NCI-H510A (cell line): ENCODE data around the gene UNCX.

Source experiments
- DNase-seq: peaks from one replicate; lab custom pipeline; 2025; lab: John Stamatoyannopoulos, UW

UNCX gene

DNA sequence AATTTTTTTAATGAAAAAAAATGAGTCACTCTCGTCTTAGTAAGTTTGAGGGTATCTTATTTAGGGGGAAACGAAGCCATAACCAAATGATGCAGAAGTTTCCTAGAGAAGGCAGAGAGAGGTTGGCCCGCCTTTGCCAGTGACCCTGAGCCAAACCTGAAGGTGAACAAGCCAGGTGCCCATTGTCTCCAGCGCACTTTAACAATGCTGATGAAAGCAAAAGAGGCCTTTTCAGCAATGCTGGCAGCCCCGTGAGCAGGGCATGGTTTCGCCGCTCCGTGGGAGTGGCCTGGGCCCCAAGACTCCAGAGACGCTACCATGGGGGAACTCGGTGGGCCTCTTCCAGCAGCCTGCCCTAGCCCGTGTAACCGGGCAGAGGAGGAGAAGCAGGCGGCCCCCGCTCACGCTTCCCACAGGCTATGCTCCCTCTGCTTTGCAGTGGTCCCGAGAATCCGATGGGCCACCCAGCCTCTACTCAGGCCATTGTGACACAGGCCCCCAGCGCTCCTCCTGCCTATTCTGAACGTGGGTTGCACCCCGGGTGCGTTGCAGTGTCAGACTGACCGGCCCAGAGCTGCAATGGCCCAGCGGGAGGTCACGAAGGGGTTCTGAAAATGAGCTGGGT lies 14.0 kb upstream of the UNCX start:
- DNase-seq: no peak

GRCh38 chr7:1219498-1219897 lies 13.2 kb upstream of the UNCX start:
- DNase-seq: no peak

DNA sequence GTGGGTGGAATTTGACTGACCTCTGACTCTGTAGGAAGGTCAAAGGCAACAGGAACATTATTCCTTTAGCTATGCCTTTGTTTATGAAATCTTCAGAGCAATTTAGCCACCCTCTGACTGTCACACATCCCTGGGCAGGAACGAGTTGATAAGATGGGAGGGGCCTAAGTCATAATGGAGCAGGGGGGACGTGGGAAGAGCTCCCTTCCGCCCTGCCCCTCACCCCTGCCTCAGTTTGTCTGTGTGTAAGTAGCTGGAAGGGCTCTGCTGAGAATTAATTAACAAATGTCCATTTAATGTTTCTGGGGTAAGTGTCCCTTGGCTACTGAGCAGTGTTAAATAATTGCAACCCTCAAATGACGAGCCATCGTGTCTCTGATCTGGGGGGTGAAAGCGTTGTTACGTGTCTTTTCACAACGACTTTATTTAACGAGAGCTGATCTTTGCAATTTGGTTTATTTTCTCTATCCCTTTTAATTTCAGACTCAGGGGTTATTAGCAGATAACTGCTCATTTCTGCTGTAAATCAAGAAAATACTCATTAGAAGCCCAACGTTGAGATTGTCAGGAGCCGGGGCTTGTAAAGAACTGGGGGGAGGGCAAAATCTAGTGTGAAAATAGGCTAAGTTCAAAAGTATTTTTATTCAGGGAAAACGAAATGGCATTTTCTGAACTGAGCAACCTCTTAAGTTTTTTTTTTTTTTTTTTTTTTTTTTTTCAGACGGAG lies 12.5 kb upstream of the UNCX start:
- no peak for DNase-seq

GRCh38 chr7:1220977-1221745 lies 11.5 kb upstream of the UNCX start:
- DNase-seq: no peak

- DNase-seq: no peak
Measured at GRCh38 chr7:1223196-1223981, 9.3 kb upstream of the UNCX start.

DNA sequence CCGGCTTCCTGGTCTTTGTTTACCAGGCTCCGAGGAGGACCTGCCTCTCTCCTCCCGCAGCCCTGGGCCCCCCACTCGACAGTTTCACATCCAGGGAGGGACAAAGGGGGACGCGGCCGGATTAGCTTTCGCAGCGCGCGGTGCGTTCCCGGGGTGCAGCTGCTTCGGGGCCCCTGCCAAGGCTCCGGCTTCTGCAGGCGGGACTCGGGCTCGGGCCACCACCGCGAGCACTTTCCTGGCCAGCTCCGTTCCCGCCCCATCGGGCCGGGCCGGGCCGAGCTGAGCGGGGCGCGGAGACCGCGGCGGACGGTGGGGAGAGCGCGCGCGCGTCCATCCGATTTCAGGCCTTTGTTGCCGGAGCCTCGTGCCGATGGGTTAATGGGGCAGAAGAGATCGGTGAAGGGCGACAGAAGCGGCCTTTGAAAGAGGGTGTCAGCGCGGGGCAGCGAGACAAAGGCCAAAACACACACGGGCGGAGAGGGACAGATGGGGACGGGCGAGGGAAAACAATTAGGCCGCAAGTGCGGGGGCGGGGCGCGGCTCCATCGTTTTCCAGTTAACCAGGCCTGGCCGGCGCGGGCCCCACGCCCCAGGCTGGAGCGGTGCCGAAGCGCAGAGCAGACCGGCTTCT lies 8.5 kb upstream of the UNCX start:
- no peak for DNase-seq

GRCh38 chr7:1225030-1225429 lies 7.6 kb upstream of the UNCX start:
- no peak for DNase-seq

DNA sequence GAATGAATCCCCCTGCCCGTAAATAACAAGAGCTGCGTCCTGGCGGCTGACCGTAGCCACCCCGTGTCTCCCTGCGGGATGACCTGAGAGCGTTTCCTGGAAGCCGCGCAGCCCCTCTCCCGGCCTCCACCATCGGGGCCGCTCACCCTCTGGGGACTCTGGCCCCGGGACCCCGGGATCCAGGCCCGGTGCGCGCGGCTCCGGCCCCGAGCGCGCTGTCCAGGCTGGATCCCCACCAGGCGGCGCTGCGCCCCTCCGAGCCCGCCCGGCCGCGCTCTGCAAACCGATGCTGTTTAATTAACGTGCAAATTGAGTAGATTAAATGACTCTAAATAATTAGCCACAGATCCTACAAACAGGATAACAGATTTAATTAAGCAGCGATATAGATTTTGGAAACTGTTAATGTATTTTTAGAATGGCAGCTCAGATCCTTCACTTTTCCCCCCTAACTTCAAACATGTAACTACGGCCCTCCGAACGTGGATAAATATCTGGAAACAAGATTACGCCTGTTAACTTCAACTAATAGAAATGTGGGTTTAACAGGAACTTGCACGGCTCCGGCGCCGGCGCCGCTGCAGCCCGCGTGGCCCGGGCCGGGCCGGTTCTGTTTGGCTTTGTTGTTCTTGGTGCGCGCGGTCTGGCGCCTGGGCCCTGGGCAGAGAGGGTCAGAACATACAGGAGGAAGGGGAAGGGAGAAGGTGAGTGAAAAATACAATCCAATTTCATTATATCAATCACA lies 7.1 kb upstream of the UNCX start:
- no peak for DNase-seq

GRCh38 chr7:1226186-1226901 lies 6.3 kb upstream of the UNCX start:
- DNase-seq: no peak

DNA sequence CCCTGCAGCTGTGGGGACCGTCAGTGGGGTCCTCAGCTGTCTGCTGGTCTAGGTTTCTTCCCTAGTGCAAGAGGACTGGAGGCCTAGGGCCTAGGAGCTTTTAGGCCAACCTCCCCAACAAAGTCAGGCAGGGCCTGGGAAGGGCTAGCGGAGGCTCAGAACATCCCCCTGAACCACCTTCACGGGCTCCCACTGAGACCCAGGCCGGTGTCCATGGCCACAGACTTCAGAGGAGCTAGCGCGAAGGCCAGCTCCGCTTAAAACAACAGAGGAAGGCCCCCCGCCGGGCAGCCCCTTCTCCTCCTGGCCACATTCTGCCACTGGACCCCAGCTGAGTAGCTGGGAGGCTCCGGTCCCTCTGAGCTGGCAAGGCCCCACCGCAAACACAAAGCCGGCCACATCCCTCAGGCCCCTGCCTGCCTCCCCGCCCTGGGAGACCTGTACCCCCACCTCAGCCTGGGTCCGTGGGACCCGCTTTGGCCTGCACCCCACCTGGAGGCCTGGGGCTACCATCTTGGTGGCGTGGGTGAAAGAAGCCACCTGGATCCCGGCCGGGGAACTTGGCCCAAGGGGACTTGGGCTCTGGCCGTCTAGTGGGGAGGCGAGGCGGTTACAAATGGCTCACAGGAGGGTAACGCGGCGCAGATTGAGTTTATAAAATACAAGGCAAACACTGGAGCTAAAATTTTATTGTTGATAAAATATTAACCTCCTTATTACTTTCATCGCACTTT lies 5.4 kb upstream of the UNCX start:
- no peak for DNase-seq

DNA sequence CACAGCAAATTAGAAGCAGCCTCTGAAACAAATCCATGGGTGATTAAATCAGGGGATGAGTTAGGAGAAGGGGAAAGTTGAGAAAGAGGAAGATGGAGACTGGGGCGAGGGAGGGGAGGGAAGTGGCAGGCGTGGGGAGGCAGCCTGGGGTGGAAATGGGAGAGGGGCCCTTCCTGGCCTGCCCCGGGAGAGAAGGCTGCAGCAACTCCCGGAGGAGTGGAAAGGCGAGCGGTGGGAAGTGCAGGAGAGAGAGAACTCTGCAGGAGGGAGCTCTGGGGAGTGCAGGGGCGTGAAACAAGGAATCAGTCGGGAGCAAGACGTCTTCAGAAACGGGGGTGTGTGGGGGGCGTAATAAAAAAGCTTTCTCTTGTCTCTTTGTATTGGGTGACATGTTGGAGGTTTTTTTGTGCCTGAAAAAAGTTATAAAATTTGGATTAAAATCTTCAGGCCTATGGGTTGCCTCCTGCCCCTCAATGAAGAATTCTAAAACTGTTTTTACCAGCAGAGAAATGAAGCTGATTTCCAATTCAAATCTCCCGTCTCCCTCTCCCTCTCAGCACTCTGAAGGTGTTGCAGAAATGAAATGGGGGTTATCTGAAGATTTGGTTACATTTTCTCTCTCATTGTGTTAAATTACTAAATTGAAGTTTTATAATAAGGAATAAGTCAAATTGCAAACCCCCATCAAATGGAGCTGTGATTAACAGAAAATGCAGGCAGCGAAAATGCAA lies 4.7 kb upstream of the UNCX start:
- no peak for DNase-seq

DNA sequence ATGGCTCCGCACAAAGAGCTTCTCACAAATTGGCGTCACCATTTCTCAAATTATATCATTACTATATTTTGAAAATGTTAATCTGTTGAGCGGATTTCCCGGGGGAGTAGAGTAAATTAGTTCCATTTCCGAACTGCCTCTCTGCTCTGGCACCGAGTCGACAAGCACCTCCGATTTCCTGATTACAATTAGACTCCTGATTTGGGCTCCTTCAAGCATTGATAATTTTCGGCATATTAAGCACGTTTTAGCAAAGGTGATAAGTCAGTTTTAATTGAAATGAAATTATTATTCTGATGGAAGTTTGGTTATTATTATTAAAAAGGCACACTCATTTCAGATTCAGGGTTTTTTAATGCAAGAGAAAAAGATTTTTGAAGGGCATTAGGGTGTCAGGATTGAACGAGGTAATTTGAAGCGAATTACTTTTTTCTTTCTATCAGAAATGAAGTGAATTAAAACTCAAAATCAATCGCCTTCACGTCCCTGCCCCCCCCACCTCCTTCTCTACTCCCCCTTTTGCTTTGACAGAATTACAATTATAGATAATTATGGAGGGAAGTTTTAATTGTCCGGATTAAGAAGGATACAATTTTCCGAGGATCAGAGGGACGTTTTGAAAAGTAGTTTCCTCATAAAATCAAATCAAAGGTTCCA lies 4.0 kb upstream of the UNCX start:
- no peak for DNase-seq

DNA sequence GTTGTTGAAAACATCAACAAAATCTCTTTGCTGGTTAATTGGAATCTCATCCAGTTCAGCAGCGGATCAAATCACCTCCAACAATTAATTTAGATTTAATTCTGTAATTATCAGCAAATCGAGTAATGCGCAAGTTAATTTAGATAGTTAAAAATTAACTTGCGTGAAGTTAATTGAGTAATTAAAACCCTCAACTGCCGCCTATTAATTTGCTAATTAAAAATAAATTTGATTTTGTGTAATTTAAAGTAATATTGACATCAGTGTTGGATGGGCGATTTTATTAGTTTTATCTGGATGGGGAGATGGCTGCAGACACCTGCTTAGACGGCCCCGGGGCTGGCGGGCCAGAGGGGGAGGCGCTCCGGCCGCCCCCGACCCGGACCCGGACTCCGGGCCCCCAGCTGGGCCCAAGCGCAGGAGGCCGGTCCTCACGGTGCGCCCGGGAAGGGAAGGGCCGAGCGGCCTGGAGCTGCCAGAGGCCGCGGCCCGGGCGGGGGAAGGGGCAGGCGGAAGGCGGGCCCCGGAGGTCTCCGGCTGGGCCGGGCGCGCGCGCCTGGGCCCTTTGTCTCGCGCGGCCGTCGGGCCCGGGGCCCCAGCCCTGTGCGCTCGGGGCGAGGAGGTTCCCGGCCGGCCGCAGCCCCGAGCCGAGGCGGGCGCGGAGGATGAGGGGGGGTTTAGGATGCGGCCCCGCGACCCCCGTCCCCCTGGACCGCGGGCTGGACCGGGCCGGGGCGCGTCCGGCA lies 3.3 kb upstream of the UNCX start:
- DNase-seq: no peak

DNA sequence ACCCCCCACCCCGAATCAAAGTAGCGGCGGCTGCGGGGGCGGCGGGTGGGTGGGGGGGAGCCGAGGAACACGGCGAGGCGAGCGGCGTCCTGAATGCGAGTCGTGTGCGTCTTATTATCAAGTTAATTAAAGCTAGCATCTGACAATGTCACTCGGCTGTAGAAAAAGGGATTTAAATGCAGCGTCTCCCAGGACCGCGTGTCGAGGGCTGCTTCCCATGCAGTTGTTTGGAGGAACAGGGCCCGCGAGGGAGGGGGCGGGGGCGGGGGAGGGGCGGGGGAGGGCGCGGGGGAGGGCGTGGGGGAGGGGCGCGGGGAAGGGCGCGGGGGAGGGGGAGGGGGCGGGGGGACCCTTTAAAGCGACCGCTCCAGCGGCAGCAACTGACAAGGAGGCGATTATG lies 2.7 kb upstream of the UNCX start:
- DNase-seq: no peak

GRCh38 chr7:1230411-1231213 lies 2.1 kb upstream of the UNCX start:
- no peak for DNase-seq

DNA sequence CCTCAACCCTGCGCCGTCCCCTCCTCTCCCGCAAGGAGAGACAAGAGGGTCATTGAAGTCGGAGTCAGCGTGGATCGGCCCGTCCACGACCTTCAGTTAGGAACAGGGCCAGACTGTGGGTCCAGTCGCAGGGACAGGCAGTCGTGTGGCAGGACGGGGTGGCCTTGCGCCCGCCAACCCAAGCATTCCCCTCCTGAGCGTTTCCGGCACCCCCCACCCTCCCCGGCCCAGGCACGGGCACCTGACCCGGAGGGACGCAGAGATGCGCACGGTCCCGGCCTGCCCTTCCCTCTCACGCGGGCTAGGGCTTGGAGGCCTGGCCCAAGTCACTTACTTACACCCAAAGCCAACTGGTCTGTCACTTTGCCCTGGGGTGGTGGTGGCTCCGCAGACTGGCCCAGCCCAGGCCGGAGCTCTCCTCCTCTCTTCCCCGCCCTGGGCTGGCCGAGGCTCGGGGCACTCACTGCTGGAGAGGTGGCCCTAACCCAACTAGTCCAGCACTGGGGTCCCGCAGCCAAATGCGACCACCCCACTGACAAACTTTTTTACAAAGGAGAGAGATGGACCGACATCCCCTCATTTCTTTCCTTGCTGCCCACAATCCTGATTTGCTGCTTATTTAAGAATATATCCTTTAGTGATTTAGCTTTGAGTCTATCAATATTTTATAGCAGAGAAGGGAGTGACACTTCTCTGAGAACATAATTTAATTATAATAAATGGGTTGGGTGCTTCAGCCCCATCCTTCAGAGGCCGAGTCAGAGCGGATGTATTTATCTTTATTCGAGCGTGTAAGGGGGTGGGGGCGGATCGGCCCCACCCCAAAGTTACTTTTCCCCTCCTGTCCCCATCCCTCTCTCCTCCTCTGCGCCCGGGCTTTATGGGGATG lies 1.2 kb upstream of the UNCX start:
- DNase-seq: no peak
